Testis (tissue), 2 donors: ENCODE measurements around the gene XPO5.

Experiments
- CTCF ChIP-seq, 3 experiments: fragments of 450-650 bp in 2 of 3; fragments of 200-600 bp in 1 of 3; sonication (generic) in 1 of 3; IDR thresholded peaks; one replicate each; pipeline ENCODE4 v1.5.1; 2016 to 2019; ENCODE audit warnings: antibody characterized with exemption in 3 of 3, mild to moderate bottlenecking in 2 of 3, moderate library complexity in 1 of 3
- POLR2A ChIP-seq: fragments of 450-650 bp; IDR thresholded peaks from one replicate; pipeline ENCODE4 v1.6.1; 2017; ENCODE audit warnings: antibody characterized with exemption, mild to moderate bottlenecking, moderate library complexity

GRCh38 chr6:43489277-43490072 lies 86.4 kb downstream of the XPO5 start:
- no peak for TF ChIP-seq CTCF (IDR thresholded peaks at IDR 0.05)
- TF ChIP-seq POLR2A: no peak
